ENCODE measurements around the gene PRADC1. TPM values are rescaled to one million over a fixed set of nuclear protein-coding genes. Genes with fewer than 3 reads are reported as not detected.

PRADC1 gene
- total RNA-seq: 10 to 100 TPM; 12.6 to 38.0 TPM
- 10 to 100 TPM; 21.2 to 28.2 TPM for polyA plus RNA-seq (ENCODE audit: insufficient read length in 2 of 2)
- long read RNA-seq, donor 1, transcript PRADC1-201 (5 exons, 1,083 nt): major isoform, 25 of 32 reads
- long read RNA-seq, donor 1, partial matches to known transcripts: 7 of 32 reads
- long read RNA-seq, donor 1, other reads (novel, unspliced or antisense): 0 of 32 reads
- long read RNA-seq, donor 2, transcript PRADC1-201 (5 exons, 1,083 nt): major isoform, 7 of 7 reads
- long read RNA-seq, donor 2, partial matches to known transcripts: 0 of 7 reads
- long read RNA-seq, donor 2, other reads (novel, unspliced or antisense): 0 of 7 reads
- long read RNA-seq, donor 3, transcript PRADC1-201 (5 exons, 1,083 nt): major isoform, 8 of 8 reads
- long read RNA-seq, donor 3, partial matches to known transcripts: 0 of 8 reads
- long read RNA-seq, donor 3, other reads (novel, unspliced or antisense): 0 of 8 reads
- long read RNA-seq, donor 4, transcript PRADC1-201 (5 exons, 1,083 nt): major isoform, 11 of 23 reads
- long read RNA-seq, donor 4, partial matches to known transcripts: 12 of 23 reads
- long read RNA-seq, donor 4, other reads (novel, unspliced or antisense): 0 of 23 reads

GRCh38 chr2:73233154-73233931 is at the start of gene PRADC1:
Gene PRADC1 (minus strand): TSS chr2:73233239. CDS start chr2:73233160, 79 bp downstream.
- Histone ChIP-seq H3K27me3 (ENCODE audit: control insufficient read depth, insufficient read depth, low read length) (no peaks in the 10 kb centered on the region), H3K27ac (ENCODE audit: low read depth, low read length) (peak within 1 kb of the TSS; percentile 94), H3K4me3 (ENCODE audit: low read depth, low read length) (peak within 1 kb of the TSS; percentile 89), H3K9me3 (ENCODE audit: control insufficient read depth, insufficient read depth, low read length) (no peaks in the 10 kb centered on the region), H3K36me3 (ENCODE audit: control insufficient read depth, insufficient read depth, low read length) (peaks cover 10% of the 10 kb centered on the region), H3K4me1 (ENCODE audit: control insufficient read depth, insufficient read depth, low read length) (peaks cover 18% of the 10 kb centered on the region)
- peak; percentile 97 to 100 (median 99) for DNase-seq (ENCODE audit: low read depth in 4 of 6, low spot score in 6 of 6)
- WGBS (ENCODE audit: insufficient coverage): 0% methylated on average over 67 of the region's 67 CpGs

DNA sequence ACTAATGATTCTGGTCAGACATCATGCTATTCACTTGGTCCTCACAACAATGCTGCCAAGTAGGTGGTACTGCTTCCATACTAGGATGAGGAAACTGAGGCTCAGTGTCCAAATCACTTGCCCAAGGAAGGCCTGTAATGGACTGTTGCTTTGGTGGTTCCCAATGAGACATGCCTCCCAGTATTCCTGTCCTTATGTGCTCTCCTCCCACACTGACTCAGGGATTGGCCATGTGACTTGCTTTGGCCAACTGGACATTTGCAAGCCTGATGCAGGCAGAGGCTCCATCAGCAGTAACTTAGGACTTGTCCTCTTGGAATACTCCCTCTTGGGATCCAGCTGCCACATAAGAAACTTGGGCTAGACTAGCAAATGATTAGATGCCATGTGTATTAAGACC is 48.2 kb upstream of the PRADC1 start:
- no peak overlapping the region for H3K27ac ChIP-seq (ENCODE audit: low read depth, low read length)
- H3K4me3 ChIP-seq (ENCODE audit: low read depth, low read length): no peak overlapping the region
- H3K4me1 ChIP-seq (ENCODE audit: control insufficient read depth, insufficient read depth, low read length): peaks cover 25% of the 10 kb centered on the region
- H3K27me3 ChIP-seq (ENCODE audit: control insufficient read depth, insufficient read depth, low read length): peaks cover 10% of the 10 kb centered on the region
- no peak for DNase-seq (ENCODE audit: low read depth in 4 of 6, low spot score in 6 of 6)
- H3K9me3 ChIP-seq (ENCODE audit: control insufficient read depth, insufficient read depth, low read length): no peaks in the 10 kb centered on the region
- no peaks in the 10 kb centered on the region for H3K36me3 ChIP-seq (ENCODE audit: control insufficient read depth, insufficient read depth, low read length)

GRCh38 chr2:73279852-73280251 is 46.8 kb upstream of the PRADC1 start:
- DNase-seq (ENCODE audit: low read depth in 4 of 6, low spot score in 6 of 6): no peak
- Histone ChIP-seq H3K27ac (ENCODE audit: low read depth, low read length) (no peak overlapping the region), H3K9me3 (ENCODE audit: control insufficient read depth, insufficient read depth, low read length) (no peaks in the 10 kb centered on the region), H3K4me1 (ENCODE audit: control insufficient read depth, insufficient read depth, low read length) (peaks cover 20% of the 10 kb centered on the region), H3K36me3 (ENCODE audit: control insufficient read depth, insufficient read depth, low read length) (no peaks in the 10 kb centered on the region), H3K27me3 (ENCODE audit: control insufficient read depth, insufficient read depth, low read length) (peaks cover under 1% of the 10 kb centered on the region), H3K4me3 (ENCODE audit: low read depth, low read length) (no peak overlapping the region)
- 56% methylated on average over 4 of the region's 9 CpGs for WGBS (ENCODE audit: insufficient coverage)

DNA sequence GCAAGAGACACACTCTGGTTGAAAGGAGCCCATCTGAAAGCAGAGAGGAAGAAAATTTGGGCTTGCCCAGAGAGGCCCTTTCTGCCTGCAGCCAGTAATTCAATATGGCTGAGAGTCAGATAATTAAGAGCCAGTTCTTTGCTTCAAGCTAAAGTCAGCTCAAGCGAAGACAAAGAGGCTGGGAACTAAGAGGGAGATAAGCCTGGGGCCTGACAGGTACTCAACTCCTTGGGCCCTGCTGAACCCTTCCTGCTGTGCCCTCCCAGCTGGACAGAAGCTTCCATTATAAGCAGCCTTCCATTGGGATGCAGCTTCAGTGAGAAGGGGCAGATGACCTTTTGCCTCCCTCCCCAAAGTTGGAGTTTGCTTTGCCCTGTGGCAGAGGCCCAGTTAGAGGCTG is 39.2 kb upstream of the PRADC1 start:
- H3K36me3 ChIP-seq (ENCODE audit: control insufficient read depth, insufficient read depth, low read length): no peaks in the 10 kb centered on the region
- peaks cover 13% of the 10 kb centered on the region for H3K27me3 ChIP-seq (ENCODE audit: control insufficient read depth, insufficient read depth, low read length)
- H3K9me3 ChIP-seq (ENCODE audit: control insufficient read depth, insufficient read depth, low read length): no peaks in the 10 kb centered on the region
- H3K4me3 ChIP-seq (ENCODE audit: low read depth, low read length): no peak overlapping the region
- WGBS (ENCODE audit: insufficient coverage): 82% methylated on average over 1 of the region's 1 CpG
- no peak for DNase-seq (ENCODE audit: low read depth in 4 of 6, low spot score in 6 of 6)
- H3K4me1 ChIP-seq (ENCODE audit: control insufficient read depth, insufficient read depth, low read length): peaks cover 12% of the 10 kb centered on the region
- H3K27ac ChIP-seq (ENCODE audit: low read depth, low read length): no peak overlapping the region

- 12% methylated on average over 20 of the region's 22 CpGs for WGBS (ENCODE audit: insufficient coverage)
- peaks cover 18% of the 10 kb centered on the region for H3K4me1 ChIP-seq (ENCODE audit: control insufficient read depth, insufficient read depth, low read length)
- peaks cover 13% of the 10 kb centered on the region for H3K27me3 ChIP-seq (ENCODE audit: control insufficient read depth, insufficient read depth, low read length)
- no peak overlapping the region for H3K27ac ChIP-seq (ENCODE audit: low read depth, low read length)
- no peak overlapping the region for H3K4me3 ChIP-seq (ENCODE audit: low read depth, low read length)
- H3K36me3 ChIP-seq (ENCODE audit: control insufficient read depth, insufficient read depth, low read length): peaks cover 20% of the 10 kb centered on the region
- H3K9me3 ChIP-seq (ENCODE audit: control insufficient read depth, insufficient read depth, low read length): no peaks in the 10 kb centered on the region
- peak in 2 of 6 donors; percentile 24 to 39 for DNase-seq (ENCODE audit: low read depth in 4 of 6, low spot score in 6 of 6)
Observed at GRCh38 chr2:73269686-73270465, 36.8 kb upstream of the PRADC1 start.

DNA sequence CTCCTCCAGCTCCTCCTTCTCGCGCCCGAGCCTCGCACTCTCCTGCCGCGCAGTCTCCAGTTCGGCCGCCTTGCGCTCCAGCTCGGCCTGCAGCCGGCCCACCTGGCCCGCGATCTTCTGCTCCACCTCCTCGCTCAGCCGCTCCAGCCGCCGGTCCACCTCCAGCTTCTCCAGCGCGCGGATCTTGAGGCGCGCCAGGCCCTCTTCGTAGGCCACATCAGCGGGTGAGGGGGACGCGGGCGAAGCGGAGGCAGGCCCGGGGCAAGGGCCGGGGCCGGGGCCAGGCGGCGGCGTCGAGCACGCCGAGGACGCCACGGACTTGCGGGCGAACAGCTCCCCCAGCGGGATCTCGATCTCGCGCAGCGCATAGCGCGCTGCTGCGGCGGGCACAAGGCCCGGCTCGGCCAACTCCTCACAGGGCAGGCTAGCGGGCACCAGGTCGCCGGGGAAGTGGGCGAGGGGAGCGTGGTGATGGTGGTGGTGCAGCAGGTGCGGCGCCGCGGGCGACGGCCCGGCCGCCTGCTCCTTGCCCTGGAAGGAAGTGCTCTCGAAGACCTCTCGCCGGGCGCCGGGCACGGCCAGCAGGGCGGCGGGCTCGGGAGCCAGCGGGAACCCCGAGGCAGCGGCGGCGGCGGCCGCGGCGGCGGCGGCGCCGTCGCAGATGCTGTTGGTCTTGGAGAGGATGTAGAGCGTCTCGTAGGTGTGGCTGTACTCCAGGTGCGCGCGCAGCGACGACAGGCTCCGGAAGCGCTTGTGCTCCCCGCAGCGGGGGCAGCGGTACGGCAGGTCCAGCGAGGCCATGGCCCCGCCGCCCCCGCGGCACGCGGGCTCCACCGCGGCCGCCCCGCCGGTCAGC is 36.0 kb upstream of the PRADC1 start:
- Histone ChIP-seq H3K4me3 (ENCODE audit: low read depth, low read length) (peak overlapping the region; percentile 1), H3K9me3 (ENCODE audit: control insufficient read depth, insufficient read depth, low read length) (no peaks in the 10 kb centered on the region), H3K4me1 (ENCODE audit: control insufficient read depth, insufficient read depth, low read length) (peaks cover 18% of the 10 kb centered on the region), H3K27me3 (ENCODE audit: control insufficient read depth, insufficient read depth, low read length) (peaks cover 13% of the 10 kb centered on the region), H3K36me3 (ENCODE audit: control insufficient read depth, insufficient read depth, low read length) (peaks cover 28% of the 10 kb centered on the region), H3K27ac (ENCODE audit: low read depth, low read length) (no peak overlapping the region)
- 4% methylated on average over 112 of the region's 113 CpGs for WGBS (ENCODE audit: insufficient coverage)
- DNase-seq (ENCODE audit: low read depth in 4 of 6, low spot score in 6 of 6): peak in 2 of 6 donors; percentile 53 to 90

GRCh38 chr2:73268366-73268829 is 35.4 kb upstream of the PRADC1 start:
- no peak for DNase-seq (ENCODE audit: low read depth in 4 of 6, low spot score in 6 of 6)
- 37% methylated on average over 13 of the region's 14 CpGs for WGBS (ENCODE audit: insufficient coverage)
- peaks cover 18% of the 10 kb centered on the region for H3K4me1 ChIP-seq (ENCODE audit: control insufficient read depth, insufficient read depth, low read length)
- no peak overlapping the region for H3K27ac ChIP-seq (ENCODE audit: low read depth, low read length)
- no peaks in the 10 kb centered on the region for H3K9me3 ChIP-seq (ENCODE audit: control insufficient read depth, insufficient read depth, low read length)
- H3K36me3 ChIP-seq (ENCODE audit: control insufficient read depth, insufficient read depth, low read length): peaks cover 35% of the 10 kb centered on the region
- H3K27me3 ChIP-seq (ENCODE audit: control insufficient read depth, insufficient read depth, low read length): peaks cover 13% of the 10 kb centered on the region
- peak overlapping the region; percentile 1 for H3K4me3 ChIP-seq (ENCODE audit: low read depth, low read length)

GRCh38 chr2:73267008-73267407 is 34.0 kb upstream of the PRADC1 start:
- 95% methylated on average over 4 of the region's 4 CpGs for WGBS (ENCODE audit: insufficient coverage)
- H3K27me3 ChIP-seq (ENCODE audit: control insufficient read depth, insufficient read depth, low read length): peaks cover 13% of the 10 kb centered on the region
- peaks cover 18% of the 10 kb centered on the region for H3K4me1 ChIP-seq (ENCODE audit: control insufficient read depth, insufficient read depth, low read length)
- H3K36me3 ChIP-seq (ENCODE audit: control insufficient read depth, insufficient read depth, low read length): peaks cover 41% of the 10 kb centered on the region
- H3K4me3 ChIP-seq (ENCODE audit: low read depth, low read length): no peak overlapping the region
- DNase-seq (ENCODE audit: low read depth in 4 of 6, low spot score in 6 of 6): no peak
- no peaks in the 10 kb centered on the region for H3K9me3 ChIP-seq (ENCODE audit: control insufficient read depth, insufficient read depth, low read length)
- H3K27ac ChIP-seq (ENCODE audit: low read depth, low read length): no peak overlapping the region

All from spinal cord (tissue), 10 donors.